GM21717 (cell line): ENCODE results near the gene MYO1G.
"Not testable (repeated sequence)": the region's sequence is repeated elsewhere in the genome, so short reads cannot be mapped to it uniquely, and the experiment has no call there.

Experiments
- ATAC-seq: cut with Tn5 transposase; IDR thresholded peaks from one replicate; pipeline ENCODE4 v1.9.1; 2021; ENCODE audit warnings: mild to moderate bottlenecking, moderate library complexity; ENCODE audit not compliant: unreplicated experiment

The MYO1G gene

GRCh38 chr7:44978511-44979366 is at the start of gene MYO1G:
MYO1G (minus strand) TSS chr7:44979015; CDS start chr7:44978961, 54 bp downstream.
- ATAC-seq, result peak; percentile 46

- no peak for ATAC-seq
These were observed 49.5 kb upstream of the MYO1G start for GRCh38 chr7:45028138-45028919.

- ATAC-seq, result no peak
These were observed 48.9 kb upstream of the MYO1G start for GRCh38 chr7:45027774-45028114.

GRCh38 chr7:45026984-45027773 is 48.4 kb upstream of the MYO1G start:
- ATAC-seq, result peak; percentile 47

- ATAC-seq, result no peak
These were observed 47.2 kb upstream of the MYO1G start for GRCh38 chr7:45026013-45026412.

- not testable (repeated sequence) for ATAC-seq
These were observed 46.7 kb upstream of the MYO1G start for GRCh38 chr7:45025473-45025872.

GRCh38 chr7:45024126-45024744 is 45.4 kb upstream of the MYO1G start:
- ATAC-seq, result no peak

GRCh38 chr7:45021604-45022296 is 42.9 kb upstream of the MYO1G start:
- peak; percentile 53 for ATAC-seq

- no peak for ATAC-seq
These were observed 42.1 kb upstream of the MYO1G start for GRCh38 chr7:45020915-45021314.

- ATAC-seq, result no peak
These were observed 38.4 kb upstream of the MYO1G start for GRCh38 chr7:45017253-45017652.

- no peak for ATAC-seq
These were observed 36.5 kb upstream of the MYO1G start for GRCh38 chr7:45015313-45015712.

GRCh38 chr7:45013465-45013967 is 34.7 kb upstream of the MYO1G start:
- ATAC-seq, result no peak

GRCh38 chr7:45007571-45008328 is 28.9 kb upstream of the MYO1G start:
- ATAC-seq, result peak; percentile 54

- no peak for ATAC-seq
These were observed 28.3 kb upstream of the MYO1G start for GRCh38 chr7:45007106-45007505.

- no peak for ATAC-seq
These were observed 25.0 kb upstream of the MYO1G start for GRCh38 chr7:45003789-45004188.

GRCh38 chr7:45001826-45002225 is 23.0 kb upstream of the MYO1G start:
- ATAC-seq, result no peak

GRCh38 chr7:45001138-45001694 is 22.4 kb upstream of the MYO1G start:
- ATAC-seq, result peak; percentile 28

- ATAC-seq, result peak; percentile 9
These were observed 21.5 kb upstream of the MYO1G start, which contains the start of gene CCM2 for GRCh38 chr7:45000093-45001032. CCM2 (plus strand) TSS chr7:45000201; CDS start chr7:45000334, 133 bp downstream.
